ENCODE results near the gene DMD. TPM values are rescaled to one million over a fixed set of nuclear protein-coding genes. Genes with fewer than 3 reads are reported as not detected.

Gene DMD
- total RNA-seq, 2 experiments from 2014 or later, result 0.27 to 0.49 TPM

- H3K9me3 Mint-ChIP-seq, result no peaks in the 10 kb centered on the region
- H3K36me3 Mint-ChIP-seq (ENCODE audit: low read depth), result no peaks in the 10 kb centered on the region
- intact Hi-C loops (cut with micrococcal nuclease), result no loop called here
- ChIA-PET POLR2A (no interaction called here), CTCF (no interaction called here)
- no peak for TF ChIP-seq CTCF (IDR thresholded peaks at IDR 0.05)
- peaks cover 2% of the 10 kb centered on the region for H3K27me3 Mint-ChIP-seq
- ATAC-seq (no peak), DNase-seq (no peak)
- no peak overlapping the region for H3K4me3 Mint-ChIP-seq
- no peaks in the 10 kb centered on the region for H3K4me1 Mint-ChIP-seq (ENCODE audit: low read depth)
- H3K27ac Mint-ChIP-seq, result no peak overlapping the region
Observed at GRCh38 chrX:31227250-31227649, 1984.1 kb downstream of the DMD start.

GRCh38 chrX:31225819-31226218, 1985.5 kb downstream of the DMD start:
- Mint-ChIP-seq H3K27ac (no peak overlapping the region), H3K27me3 (peaks cover 2% of the 10 kb centered on the region), H3K36me3 (ENCODE audit: low read depth) (no peaks in the 10 kb centered on the region), H3K9me3 (no peaks in the 10 kb centered on the region), H3K4me3 (no peak overlapping the region), H3K4me1 (ENCODE audit: low read depth) (no peaks in the 10 kb centered on the region)
- CTCF ChIA-PET, result no interaction called here
- DNase-seq (no peak), ATAC-seq (no peak)
- intact Hi-C loops (cut with micrococcal nuclease), result no loop called here
- POLR2A ChIA-PET, result no interaction called here
- TF ChIP-seq CTCF (IDR thresholded peaks at IDR 0.05), result no peak

GRCh38 chrX:31224381-31225012, 1986.9 kb downstream of the DMD start:
- POLR2A ChIA-PET, result no interaction called here
- Mint-ChIP-seq H3K27me3 (peaks cover 2% of the 10 kb centered on the region), H3K4me3 (no peak overlapping the region), H3K9me3 (no peaks in the 10 kb centered on the region), H3K36me3 (ENCODE audit: low read depth) (no peaks in the 10 kb centered on the region), H3K4me1 (ENCODE audit: low read depth) (no peaks in the 10 kb centered on the region), H3K27ac (no peak overlapping the region)
- TF ChIP-seq CTCF (IDR thresholded peaks at IDR 0.05), result no peak
- DNase-seq, result no peak
- intact Hi-C loops (cut with micrococcal nuclease), result no loop called here
- CTCF ChIA-PET, result interaction anchor here (1.5 kb wide), 1 partner anchor 11 kb away, joined by 6 read pairs; no protein-coding TSS in a partner anchor
- no peak for ATAC-seq

- CTCF ChIA-PET, result interaction anchor here (1.5 kb wide), 1 partner anchor 10 kb away, joined by 6 read pairs; no protein-coding TSS in a partner anchor
- H3K4me1 Mint-ChIP-seq (ENCODE audit: low read depth), result no peaks in the 10 kb centered on the region
Observed at GRCh38 chrX:31223817-31224216, 1987.5 kb downstream of the DMD start.

More at GRCh38 chrX:31223817-31224216, 1987.5 kb downstream of the DMD start:
- Mint-ChIP-seq H3K27ac (no peak overlapping the region), H3K9me3 (no peaks in the 10 kb centered on the region), H3K36me3 (ENCODE audit: low read depth) (no peaks in the 10 kb centered on the region), H3K27me3 (peaks cover 2% of the 10 kb centered on the region), H3K4me3 (no peak overlapping the region)
- POLR2A ChIA-PET, result no interaction called here
- no peak for TF ChIP-seq CTCF (IDR thresholded peaks at IDR 0.05)
- no peak for ATAC-seq
- DNase-seq, result no peak
- intact Hi-C loops (cut with micrococcal nuclease), result no loop called here
